KBM-7 (cell line): ENCODE results near the gene FBXO22.
A peak's percentile ranks its signal among the peaks of the same experiment; 100 is the strongest.
"Not testable (repeated sequence)": the region's sequence is repeated elsewhere in the genome, so short reads cannot be mapped to it uniquely, and the experiment has no call there.

ENCODE experiments used
- DNase-seq: peaks from one replicate; pipeline ENCODE4 v3.0.0-alpha.2; 2015
- in situ Hi-C: fragments of 300-500 bp; cut with MboI; formaldehyde crosslinking; loops from 2 replicates; pipeline ENCODE4 v1.14.3; 2020; ENCODE audit warnings: low sequenced_read_pairs, low pct_unique_long_range_greater_than_20kb, mixed read lengths

FBXO22 gene

DNA sequence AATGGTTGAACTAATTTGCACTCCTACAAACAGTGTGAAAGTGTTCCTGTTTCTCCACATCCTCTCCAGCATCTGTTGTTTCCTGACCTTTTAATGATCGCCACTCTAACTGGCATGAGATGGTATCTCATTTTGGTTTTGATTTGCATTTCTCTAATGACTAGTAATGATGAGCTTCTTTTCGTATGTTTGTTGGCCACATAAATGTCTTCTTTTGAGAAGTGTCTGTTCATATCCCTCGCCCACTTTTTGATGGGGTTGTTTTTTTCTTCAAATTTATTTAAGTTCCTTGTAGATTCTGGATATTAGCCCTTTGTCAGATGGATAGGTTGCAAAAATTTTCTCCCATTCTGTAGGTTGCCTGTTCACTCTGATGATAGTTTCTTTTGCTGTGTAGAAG is 6.7 kb downstream of the FBXO22 start:
- in situ Hi-C loops, DNase-seq: not testable (repeated sequence)

DNA sequence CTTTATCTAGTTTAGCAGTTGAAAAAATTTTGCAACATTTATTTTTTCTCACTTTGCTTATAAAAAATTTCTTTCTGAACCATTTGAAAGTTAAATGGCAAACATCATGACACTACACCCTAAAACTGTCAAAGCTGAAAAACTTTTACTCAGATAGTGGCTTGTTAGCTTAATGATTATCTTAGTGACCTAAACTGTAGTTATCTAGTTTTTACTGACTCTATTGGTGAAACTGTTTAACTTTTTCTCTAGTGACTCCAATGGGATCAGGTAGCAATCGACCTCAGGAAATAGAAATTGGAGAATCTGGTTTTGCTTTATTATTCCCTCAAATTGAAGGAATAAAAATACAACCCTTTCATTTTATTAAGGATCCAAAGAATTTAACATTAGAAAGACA is 13.3 kb downstream of the FBXO22 start:
- DNase-seq: no peak
- in situ Hi-C loops: no loop called here

DNA sequence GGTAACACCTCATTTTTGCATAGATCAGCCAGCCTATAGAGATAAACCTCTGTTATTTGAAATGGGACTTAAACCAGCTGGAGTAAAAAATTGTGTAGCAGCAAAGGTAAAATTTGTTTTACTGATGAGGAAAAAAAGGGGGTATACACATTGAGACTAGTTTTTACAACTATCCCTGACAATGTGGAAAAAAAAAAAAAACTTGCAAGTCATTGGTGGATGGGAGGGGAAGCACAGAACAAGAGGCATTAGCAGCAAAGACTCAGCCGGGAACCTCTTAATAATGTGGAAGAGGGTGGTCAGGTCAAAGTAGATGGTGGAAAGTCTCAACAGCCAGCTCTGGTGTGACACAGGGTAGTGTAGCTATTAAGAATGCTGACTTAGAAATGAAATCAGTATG is 14.5 kb downstream of the FBXO22 start:
- no peak for DNase-seq
- in situ Hi-C loops: no loop called here

DNA sequence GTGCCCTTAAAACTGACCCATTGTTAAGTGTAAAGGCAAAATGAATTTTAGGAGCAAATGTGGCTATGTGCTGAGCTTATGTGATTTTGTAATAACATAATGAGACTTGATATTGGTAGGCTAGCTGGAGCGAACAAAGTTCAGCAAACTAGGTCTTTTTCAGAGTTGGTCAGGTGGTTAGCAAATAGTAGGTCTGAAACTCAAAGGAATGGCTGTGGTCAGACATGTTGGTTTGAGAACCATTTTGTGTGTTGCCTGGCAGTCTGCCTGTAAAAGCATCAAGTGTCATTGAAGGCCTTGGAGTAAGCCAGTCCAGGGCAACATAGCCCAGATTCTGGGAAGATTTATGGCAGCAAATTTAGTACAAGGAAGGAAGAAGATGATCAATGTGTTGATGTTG is 16.4 kb downstream of the FBXO22 start:
- in situ Hi-C loops: loop anchor here (10.0 kb wide), 1 partner anchor 195 kb away; a partner anchor contains a TSS
- DNase-seq: no peak

DNA sequence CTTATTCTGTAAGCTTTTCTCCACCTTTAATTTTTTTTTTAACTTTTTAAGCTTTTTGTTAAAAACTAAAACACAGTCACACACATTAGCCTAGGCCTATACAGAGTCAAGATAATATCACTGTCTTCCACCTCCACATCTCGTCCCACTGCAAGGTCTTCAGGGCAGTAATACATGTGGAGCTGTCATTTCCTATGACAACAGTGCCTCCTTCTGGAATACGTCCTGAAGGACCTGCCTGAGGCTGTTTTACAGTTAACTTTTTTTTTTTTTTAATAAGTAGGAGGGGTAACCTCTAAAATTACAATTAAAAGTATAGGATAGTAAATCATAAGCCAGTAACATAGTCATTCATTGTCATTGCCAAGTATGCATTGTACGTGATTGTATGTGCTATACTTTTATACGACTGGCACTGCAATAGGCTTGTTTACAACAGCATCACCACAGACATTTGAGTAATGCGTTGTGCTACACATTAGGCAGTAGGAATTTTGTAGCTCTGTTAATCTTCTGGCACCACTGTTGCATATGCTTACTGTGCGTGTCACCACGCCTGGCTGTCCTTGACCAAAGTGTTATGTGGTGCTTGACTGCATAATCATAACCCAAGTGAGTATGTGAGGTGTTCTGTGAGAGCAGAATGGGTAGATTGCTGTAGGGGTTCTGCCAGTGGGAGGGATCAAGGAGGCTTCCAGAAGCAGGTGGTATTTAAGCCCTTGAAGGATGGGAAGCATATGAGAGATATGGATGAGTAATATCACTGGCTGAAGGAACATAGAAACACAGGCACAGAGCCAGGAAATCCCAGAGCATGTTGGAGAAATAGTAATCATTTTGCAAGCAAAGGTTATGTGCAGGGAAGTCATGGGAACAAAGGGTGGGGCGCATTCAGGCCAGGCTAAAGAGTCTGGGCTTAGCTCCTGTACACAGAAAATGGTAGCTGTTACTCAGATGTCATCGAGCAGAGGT is 18.3 kb downstream of the FBXO22 start:
- in situ Hi-C loops: loop anchor here (10.0 kb wide), 1 partner anchor 197 kb away; a partner anchor contains a TSS
- DNase-seq: peak; percentile 86

DNA sequence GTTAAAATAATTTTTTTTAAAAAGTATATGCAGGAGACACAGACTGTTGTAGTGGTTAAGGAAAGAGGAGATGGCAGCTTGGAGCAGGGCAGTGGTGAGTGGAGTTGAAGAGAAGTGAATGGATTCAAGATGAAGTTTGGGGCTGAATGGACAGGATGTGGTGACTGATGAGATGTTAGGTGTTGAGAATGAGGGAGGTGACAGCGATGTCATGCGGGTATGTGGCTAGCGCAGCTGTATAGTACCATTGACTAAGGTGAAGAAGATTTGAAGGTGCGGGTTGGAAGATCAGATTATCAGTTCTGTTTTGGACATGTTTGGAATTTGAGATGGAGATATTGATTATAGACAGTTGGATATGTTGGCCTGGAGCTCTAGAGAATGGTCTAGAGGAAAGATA is 20.1 kb downstream of the FBXO22 start:
- DNase-seq: no peak
- in situ Hi-C loops: loop anchor here (10.0 kb wide), 1 partner anchor 199 kb away; a partner anchor contains a TSS

DNA sequence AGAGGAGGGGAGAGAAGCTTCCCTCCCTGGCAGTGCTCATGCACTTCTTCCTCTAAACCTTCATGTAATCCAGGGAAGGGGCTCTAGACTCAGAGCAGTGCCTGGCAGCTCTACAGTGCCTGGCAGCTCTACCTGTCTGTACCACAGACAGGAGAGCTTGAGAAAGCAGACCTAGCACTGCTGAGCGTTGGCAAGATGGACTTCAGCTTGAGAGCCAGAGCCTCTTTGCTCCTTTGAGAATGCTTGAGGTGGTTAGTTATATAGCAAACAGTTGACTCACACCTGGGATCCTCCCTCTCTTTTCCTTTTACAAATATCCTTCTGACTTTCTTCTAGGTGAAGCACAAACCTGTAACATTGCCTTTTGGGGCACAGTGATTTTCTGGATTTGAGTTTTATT is 20.9 kb downstream of the FBXO22 start:
- DNase-seq: no peak
- in situ Hi-C loops: loop anchor here (10.0 kb wide), 1 partner anchor 200 kb away; a partner anchor contains a TSS

DNA sequence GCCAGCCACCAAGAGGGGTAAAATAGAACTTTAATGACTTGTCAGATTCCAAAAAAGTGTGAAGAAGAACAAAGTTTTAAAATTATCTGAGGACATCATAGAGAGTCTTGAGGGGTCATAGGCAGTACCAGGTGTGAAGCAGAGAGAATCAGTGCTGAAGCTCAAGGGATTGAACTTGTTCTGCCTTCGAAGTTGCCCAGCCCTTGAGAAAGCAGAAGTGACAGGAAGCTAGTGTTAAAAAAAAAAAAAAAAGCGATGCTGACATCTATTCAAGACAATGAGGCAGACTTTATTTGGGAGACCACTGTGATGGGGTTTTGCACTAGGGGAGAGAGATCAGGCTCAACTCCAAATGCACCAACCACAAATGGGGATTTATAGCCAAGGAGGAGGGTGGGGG is 21.8 kb downstream of the FBXO22 start:
- DNase-seq: peak; percentile 70
- in situ Hi-C loops: loop anchor here (10.0 kb wide), 1 partner anchor 201 kb away; a partner anchor contains a TSS

DNA sequence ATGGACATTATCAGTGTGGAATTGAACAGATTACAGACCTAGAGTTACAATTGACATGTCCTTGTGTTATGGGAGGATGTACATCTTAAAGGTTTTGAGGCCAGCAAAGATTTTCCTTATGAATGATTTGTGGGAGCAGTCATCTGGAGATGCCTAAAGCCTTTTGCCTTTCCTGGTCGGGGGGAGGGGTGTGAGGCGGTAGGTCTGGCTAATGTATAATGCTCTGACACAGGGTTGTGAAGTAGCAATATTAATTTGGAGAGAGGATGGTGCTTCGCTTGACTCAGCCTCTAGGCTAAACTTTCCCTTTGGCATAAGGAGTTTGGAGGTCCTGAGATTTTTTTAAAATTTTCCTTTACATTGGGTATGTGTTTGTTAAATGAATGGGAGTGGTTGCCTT is 23.3 kb downstream of the FBXO22 start:
- DNase-seq: no peak
- in situ Hi-C loops: loop anchor here (10.0 kb wide), 1 partner anchor 202 kb away; a partner anchor contains a TSS

DNA sequence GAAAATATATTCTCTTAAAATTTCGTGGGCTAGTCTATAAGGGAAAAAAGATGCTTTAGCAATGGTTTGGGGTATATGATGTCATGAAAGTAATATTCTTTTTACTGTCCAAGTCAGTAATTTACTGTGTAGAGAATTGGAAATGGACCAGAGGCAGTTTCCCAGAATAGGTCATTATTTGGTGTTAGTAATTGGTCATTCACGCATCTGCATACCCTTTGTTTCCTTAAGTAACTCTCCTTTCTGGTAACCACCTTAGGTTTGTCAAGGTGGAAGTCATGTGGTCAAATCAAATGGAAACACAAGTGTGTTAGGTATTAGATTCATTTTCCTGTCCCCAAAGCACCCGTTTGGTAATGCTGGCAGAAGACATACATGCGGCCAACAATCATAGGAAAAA is 23.9 kb downstream of the FBXO22 start:
- no peak for DNase-seq
- in situ Hi-C loops: loop anchor here (10.0 kb wide), 1 partner anchor 203 kb away; a partner anchor contains a TSS

DNA sequence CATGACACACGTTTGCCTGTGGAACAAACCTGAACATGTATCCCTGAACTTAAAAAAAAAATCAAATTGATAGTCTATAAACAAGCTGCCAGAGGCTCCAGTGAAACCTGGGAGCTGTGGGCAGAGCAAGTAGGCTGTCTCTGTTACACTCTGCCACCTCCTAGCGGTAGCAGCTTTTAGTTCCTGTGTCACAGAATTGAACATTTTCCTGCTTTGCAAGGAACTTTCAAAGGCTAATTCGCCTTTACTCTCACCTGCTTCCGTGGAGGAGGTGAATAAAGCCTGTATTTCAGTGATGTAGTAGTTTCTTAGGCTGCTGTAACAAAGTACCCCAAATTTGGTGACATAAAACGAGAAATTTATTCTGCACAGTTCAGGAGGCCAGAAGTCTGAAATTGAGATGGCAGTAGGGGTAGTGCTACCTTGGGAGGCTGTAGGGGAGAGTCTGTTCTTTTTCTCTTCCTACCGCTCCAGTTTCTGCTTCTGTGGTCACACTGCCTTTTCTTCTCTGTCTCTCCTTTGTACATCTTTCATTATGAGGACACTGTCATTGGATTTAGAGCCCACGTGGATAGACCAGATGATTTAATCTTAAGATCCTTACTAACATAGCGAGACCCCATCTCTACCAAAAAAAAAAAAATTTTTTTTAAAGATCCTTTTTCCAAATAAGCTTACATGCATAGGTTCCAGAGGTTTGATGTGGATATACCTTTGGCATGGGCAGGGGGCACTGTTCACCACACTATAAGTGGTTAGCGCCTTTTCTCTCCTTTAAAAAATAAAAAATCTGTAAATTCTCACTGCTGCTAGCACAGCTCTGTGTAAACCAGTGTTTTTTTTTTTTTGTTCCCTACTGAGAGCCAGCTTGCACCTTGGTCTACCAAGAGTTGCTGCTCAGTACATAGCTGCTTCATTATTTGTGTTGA is 25.3 kb downstream of the FBXO22 start:
- in situ Hi-C loops: loop anchor here (10.0 kb wide), 1 partner anchor 204 kb away; a partner anchor contains a TSS
- DNase-seq: peak; percentile 68

DNA sequence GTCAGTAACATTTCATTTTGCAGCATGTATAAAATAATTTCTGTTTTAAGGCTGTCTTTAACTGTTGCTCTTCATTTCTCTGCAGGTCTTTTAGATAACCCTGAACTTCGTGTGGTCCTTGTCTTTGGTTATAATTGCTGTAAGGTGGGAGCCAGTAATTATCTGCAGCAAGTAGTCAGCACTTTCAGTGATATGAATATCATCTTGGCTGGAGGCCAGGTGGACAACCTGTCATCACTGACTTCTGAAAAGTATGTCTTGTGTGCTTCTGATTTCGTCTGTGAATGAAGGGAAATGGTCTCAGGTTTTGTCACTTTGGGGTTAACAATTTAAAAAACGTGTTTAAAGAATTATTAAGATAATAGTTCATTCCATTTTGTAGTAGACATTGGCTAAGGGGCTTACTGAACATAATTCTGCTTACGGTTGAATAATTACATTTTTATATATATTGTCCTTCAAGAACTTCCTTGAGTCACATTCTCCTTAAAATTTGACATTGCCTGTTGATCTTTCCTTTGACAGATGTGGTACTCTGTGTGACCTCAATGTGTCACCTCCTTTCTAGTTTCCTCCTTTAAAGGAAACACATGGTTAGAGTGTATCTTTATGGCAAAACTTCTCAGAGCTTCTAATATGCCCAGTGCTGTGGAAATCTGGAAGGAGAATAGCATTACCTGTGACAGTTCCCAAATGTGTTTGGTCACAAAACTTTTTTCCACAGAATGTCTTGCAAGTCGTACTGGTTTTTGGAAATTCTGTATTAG is 26.3 kb downstream of the FBXO22 start:
- no peak for DNase-seq
- in situ Hi-C loops: loop anchor here (10.0 kb wide), 1 partner anchor 205 kb away; a partner anchor contains a TSS

DNA sequence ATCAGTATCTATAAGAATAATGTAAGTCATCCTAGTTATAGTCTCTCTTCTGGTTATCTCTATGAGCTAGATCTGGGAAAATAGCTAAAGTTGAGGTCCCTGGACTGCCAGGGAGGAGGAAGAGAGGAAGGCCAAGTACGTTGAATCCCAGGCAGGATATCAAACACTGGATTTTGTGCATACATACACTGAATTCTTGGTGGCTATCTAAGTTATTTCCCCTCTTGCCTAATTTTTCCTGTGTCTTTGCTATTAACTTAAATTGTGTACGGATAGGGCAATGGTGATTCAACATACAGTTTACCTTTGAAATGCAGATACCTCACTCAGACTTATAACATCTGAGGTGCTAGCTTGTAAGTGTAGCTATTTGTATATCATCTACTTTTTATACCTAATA is 27.2 kb downstream of the FBXO22 start:
- in situ Hi-C loops: no loop called here
- DNase-seq: no peak

DNA sequence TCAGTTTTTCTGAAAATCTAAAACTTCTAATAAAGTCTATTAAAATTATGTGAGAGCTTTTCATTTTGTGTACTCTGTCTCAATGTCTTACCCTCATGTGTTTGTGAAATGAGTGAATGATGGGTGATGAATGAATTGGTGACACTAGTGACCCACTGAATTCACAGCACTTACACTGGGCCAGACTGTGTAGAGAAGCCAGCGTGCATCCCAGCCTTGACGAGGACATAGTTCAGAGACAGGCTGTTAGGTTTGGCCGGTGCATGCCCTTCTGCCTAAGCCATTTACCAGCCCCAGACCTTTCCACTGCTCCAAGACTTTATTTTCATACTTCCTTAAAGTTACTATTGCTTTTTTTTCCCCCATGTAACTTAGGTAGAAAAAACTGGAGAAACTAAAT is 38.8 kb downstream of the FBXO22 start:
- no peak for DNase-seq
- in situ Hi-C loops: no loop called here

DNA sequence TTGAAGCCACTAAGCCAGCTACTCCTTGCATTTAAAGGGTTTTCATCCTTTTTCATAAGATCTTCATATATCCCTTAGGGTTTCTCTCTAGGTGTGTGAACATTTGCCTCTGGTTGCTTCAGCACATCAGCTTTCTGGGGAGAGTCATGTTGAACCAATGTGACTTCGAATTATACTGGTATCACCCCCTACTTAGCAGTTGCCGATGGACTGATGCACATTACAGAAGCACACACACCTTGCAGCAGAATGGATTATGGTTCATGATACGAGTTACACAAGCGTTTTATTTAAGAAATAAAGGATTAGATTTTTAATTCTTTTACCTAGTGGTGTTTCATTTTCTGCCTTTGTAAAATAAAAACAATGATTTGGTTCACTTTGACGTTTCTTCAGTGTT is 39.6 kb downstream of the FBXO22 start:
- in situ Hi-C loops: no loop called here
- DNase-seq: no peak

DNA sequence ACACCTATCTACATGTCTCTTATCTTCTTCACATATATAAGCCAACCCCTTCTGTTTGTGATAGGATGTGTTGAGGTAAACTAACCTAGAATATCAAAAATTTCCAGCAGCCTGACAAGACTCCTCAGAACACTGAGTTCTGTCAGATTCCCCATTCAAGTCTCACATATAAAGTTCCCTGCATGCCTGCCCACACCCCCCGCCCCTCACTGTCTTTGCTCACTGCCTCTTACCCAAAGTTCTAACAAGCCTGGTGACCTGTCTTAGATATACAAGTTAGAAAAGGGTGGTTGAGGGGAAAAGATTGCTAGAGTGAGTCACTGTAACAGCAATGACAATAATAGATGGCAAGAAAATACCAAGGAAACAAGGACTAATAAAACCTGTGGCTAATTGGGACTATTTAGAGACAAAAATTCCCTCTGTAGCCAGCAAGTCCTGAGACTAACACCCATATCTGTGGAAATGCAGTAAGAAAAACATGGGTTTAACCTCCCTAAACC is 40.1 kb downstream of the FBXO22 start:
- in situ Hi-C loops: no loop called here
- no peak for DNase-seq

DNA sequence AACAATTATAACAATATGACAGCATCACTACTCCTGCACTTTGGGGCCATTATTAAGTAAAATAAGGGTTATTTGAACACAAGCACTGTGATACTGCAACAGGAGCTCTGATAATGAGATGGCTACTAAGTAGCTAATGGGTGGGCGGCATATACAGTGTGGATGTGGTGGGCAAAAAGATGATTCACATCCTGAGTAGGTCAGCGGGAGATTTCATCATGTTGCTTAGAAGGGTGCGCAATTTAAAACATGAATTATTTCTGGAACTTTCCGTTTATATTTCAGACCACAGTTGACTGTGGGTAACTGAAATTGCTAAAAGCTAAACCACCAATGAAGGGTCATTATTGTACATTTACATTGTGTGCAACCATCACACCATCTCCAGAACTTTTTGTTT is 42.3 kb downstream of the FBXO22 start:
- in situ Hi-C loops: no loop called here
- DNase-seq: peak; percentile 37

DNA sequence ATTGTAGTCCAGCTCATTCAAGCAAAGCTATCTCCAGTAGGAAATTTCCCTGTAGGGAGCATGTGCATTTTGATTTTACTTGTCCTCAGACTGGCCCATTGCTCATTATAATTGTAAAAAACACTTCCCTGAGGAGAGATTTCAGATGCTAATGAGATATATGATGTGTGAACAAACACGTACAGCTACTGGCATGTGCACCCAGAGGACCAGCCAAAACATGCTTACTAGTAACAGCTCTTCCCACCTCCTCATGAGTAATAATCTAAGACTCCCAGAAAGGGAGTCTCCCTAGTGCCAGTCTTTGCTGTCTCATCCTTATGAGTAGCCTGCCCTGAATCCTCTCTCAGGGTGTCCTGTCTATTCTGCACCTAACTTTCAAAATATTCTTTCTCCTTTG is 43.4 kb downstream of the FBXO22 start:
- in situ Hi-C loops: no loop called here
- no peak for DNase-seq
